C4-2B (cell line): ENCODE results near the gene MGST2.
"Not testable (repeated sequence)": the region's sequence is repeated elsewhere in the genome, so short reads cannot be mapped to it uniquely, and the experiment has no call there.

ENCODE experiments used
- CTCF ChIP-seq: fragments of 450-650 bp; conservative IDR thresholded peaks from 2 replicates; pipeline ENCODE4 v1.5.1; 2017; ENCODE audit warnings: mild to moderate bottlenecking
- ZFX ChIP-seq: fragments of 450-650 bp; IDR thresholded peaks from 2 replicates; pipeline ENCODE4 v1.6.1; 2017

- not testable (repeated sequence) for TF ChIP-seq CTCF, ZFX
These were observed 32.9 kb upstream of the MGST2 start for GRCh38 chr4:139632739-139633138.
